Gastroesophageal sphincter (tissue), 4 donors: ENCODE data around the gene S100A7. TPM values are rescaled to one million over a fixed set of nuclear protein-coding genes. Genes with fewer than 3 reads are reported as not detected.
"Not testable (repeated sequence)": the region's sequence is repeated elsewhere in the genome, so short reads cannot be mapped to it uniquely, and the experiment has no call there.

Experiments used
- ATAC-seq: fragments of 150-250 bp; one replicate; pipeline ENCODE4 v1.9.1; 2016; ENCODE audit warnings: mild to moderate bottlenecking, moderate library complexity
- H3K27ac ChIP-seq, 4 donors: fragments of 200-600 bp; sonication (generic) in 3 of 4; 1 replicate in 3 of 4; 2 replicates in 1 of 4; pipeline ENCODE4 v1.5.1; 2016 to 2019
- H3K27me3 ChIP-seq: fragments of 200-600 bp; sonication (generic); one replicate; pipeline ENCODE4 v1.5.1; 2019
- H3K36me3 ChIP-seq, 2 donors: fragments of 200-600 bp; sonication (generic); one replicate each; pipeline ENCODE4 v1.5.1; 2019; ENCODE audit warnings: control low read depth in 1 of 2
- H3K4me1 ChIP-seq, 3 donors: fragments of 200-600 bp; sonication (generic); 1 replicate in 2 of 3; 2 replicates in 1 of 3; pipeline ENCODE4 v1.5.1; 2016 to 2019; ENCODE audit warnings: control low read depth in 2 of 3
- H3K4me3 ChIP-seq, 2 donors: fragments of 200-600 bp; sonication (generic); one replicate each; pipeline ENCODE4 v1.5.1; 2019; ENCODE audit warnings: mild to moderate bottlenecking in 1 of 2, moderate library complexity in 1 of 2
- H3K9me3 ChIP-seq, 3 donors: fragments of 200-600 bp; sonication (generic); one replicate each; pipeline ENCODE4 v1.5.1; 2017 to 2019; ENCODE audit warnings: control low read depth in 2 of 3
- CTCF ChIP-seq, 4 experiments: fragments of 200-600 bp in 2 of 4; fragments of 450-650 bp in 2 of 4; sonication (generic) in 1 of 4; IDR thresholded peaks; one replicate each; pipeline ENCODE4 v1.5.1; 2017 to 2019; ENCODE audit warnings: antibody characterized with exemption in 4 of 4, mild to moderate bottlenecking in 2 of 4, moderate library complexity in 2 of 4
- EP300 ChIP-seq: sonication (generic); formaldehyde crosslinking; IDR thresholded peaks from one replicate; pipeline ENCODE4 v1.6.1; 2017; ENCODE audit warnings: antibody characterized with exemption, mild to moderate bottlenecking
- POLR2A ChIP-seq, 2 donors: fragments of 450-650 bp; IDR thresholded peaks; one replicate each; pipeline ENCODE4 v1.6.1; 2017; ENCODE audit warnings: antibody characterized with exemption in 2 of 2, mild to moderate bottlenecking in 2 of 2, moderate library complexity in 1 of 2
- POLR2AphosphoS5 ChIP-seq: sonication (generic); formaldehyde crosslinking; IDR thresholded peaks from one replicate; pipeline ENCODE4 v1.6.1; 2017; ENCODE audit warnings: antibody characterized with exemption
- WGBS, 2 donors: methylation state at CpG; one replicate each; pipeline ENCODE4 v1.1.5; 2018; ENCODE audit warnings: low coverage in 1 of 2; 5-methylcytosine and 5-hydroxymethylcytosine counted together
- total RNA-seq, 4 donors: library from RNA; depleted of rRNA; stranded (reverse); fragments of >200 nt; gene quantifications; one replicate each; pipeline ENCODE4 v1.1.0, GENCODE V29; 2016

Gene S100A7
- total RNA-seq, 4 donors from 2014 or later = 33.0 to 253 TPM; not detected in 2

GRCh38 chr1:153415850-153416570 is 44.4 kb downstream of the S100A7 start, which contains the start of gene S100A7A:
S100A7A (plus strand) TSS chr1:153416520; CDS start chr1:153418083, 1,563 bp downstream.
- WGBS, 2 donors = 54 to 58% methylated on average over 4 to 6 of the region's 6 CpGs

GRCh38 chr1:153413961-153414360 is 46.5 kb downstream of the S100A7 start:
- Histone ChIP-seq H3K9me3 (peaks cover 0 to 13% (median 0%) of the 10 kb centered on the region in 3 donors), H3K27me3 (peaks cover 20% of the 10 kb centered on the region)
- H3K4me3 ChIP-seq, H3K27ac ChIP-seq, ATAC-seq, H3K4me1 ChIP-seq, H3K36me3 ChIP-seq: not testable (repeated sequence)

More at GRCh38 chr1:153415850-153416570, 44.4 kb downstream of the S100A7 start, which contains the start of gene S100A7A:
- no peak for ATAC-seq
- Histone ChIP-seq H3K27ac (no peak within 1 kb of the TSS), H3K9me3 (peaks cover 0 to 13% (median 0%) of the 10 kb centered on the region in 3 donors), H3K4me1 (no peaks in the 10 kb centered on the region), H3K36me3 (no peaks in the 10 kb centered on the region), H3K27me3 (peaks cover 32% of the 10 kb centered on the region), H3K4me3 (no peak within 1 kb of the TSS)
- TF ChIP-seq POLR2A (IDR thresholded peaks at IDR 0.05) (no peak), POLR2AphosphoS5 (no peak), CTCF (IDR thresholded peaks at IDR 0.05) (no peak), EP300 (no peak)

Other genes starting within 250 kb of the S100A7 start
- not detected for gene PRR9, start 243.1 kb downstream of the S100A7 start, total RNA-seq
- not detected for gene LORICRIN, start 201.0 kb downstream of the S100A7 start, total RNA-seq
- under 1 TPM in 1 of 4 donors, not detected in 3; 0.45 TPM for gene PGLYRP3, start 147.7 kb downstream of the S100A7 start, total RNA-seq
- gene PGLYRP4, start 111.8 kb downstream of the S100A7 start, total RNA-seq = not detected
- gene S100A9, start 102.8 kb downstream of the S100A7 start, total RNA-seq = 1,000 to 10,000 TPM in 1 of 4 donors, 100 to 1,000 TPM in 2, 10 to 100 TPM in 1; 65.3 to 2,906 (median 485) TPM
- 10 to 100 TPM in 2 of 4 donors, 1 to 10 TPM in 1, not detected in 1; 1.4 to 21.1 (median 12.6) TPM for gene S100A12, start 85.0 kb downstream of the S100A7 start, total RNA-seq
- 100 to 1,000 TPM in 2 of 4 donors, 10 to 100 TPM in 2; 13.1 to 745 (median 110) TPM for gene S100A8, start 69.6 kb downstream of the S100A7 start, total RNA-seq
- under 1 TPM in 2 of 4 donors, not detected in 2; 0.16 to 0.79 TPM for gene S100A7A, start 44.1 kb downstream of the S100A7 start, total RNA-seq
- gene S100A6, start 75.3 kb upstream of the S100A7 start, total RNA-seq = 100 to 1,000 TPM; 595 to 840 (median 634) TPM
- gene S100A5, start 80.3 kb upstream of the S100A7 start, total RNA-seq = not detected
- 100 to 1,000 TPM; 135 to 345 (median 259) TPM for gene S100A4, start 85.2 kb upstream of the S100A7 start, total RNA-seq
- gene S100A3, start 88.6 kb upstream of the S100A7 start, total RNA-seq = 1 to 10 TPM in 2 of 4 donors, under 1 TPM in 1, not detected in 1; 0.69 to 6.0 (median 1.1) TPM
- 10 to 100 TPM in 2 of 4 donors, 1 to 10 TPM in 2; 2.7 to 73.3 (median 14.2) TPM for gene S100A2, start 105.2 kb upstream of the S100A7 start, total RNA-seq
- gene S100A16, start 152.5 kb upstream of the S100A7 start, total RNA-seq = 100 to 1,000 TPM in 1 of 4 donors, 10 to 100 TPM in 3; 49.7 to 121 (median 71.5) TPM
- 10 to 100 TPM in 1 of 4 donors, 1 to 10 TPM in 2, under 1 TPM in 1; 0.85 to 82.1 (median 5.0) TPM for gene S100A14, start 155.7 kb upstream of the S100A7 start, total RNA-seq
- 100 to 1,000 TPM in 1 of 4 donors, 10 to 100 TPM in 3; 56.1 to 133 (median 76.3) TPM for gene S100A13, start 166.9 kb upstream of the S100A7 start, total RNA-seq
- 1 to 10 TPM; 2.4 to 8.3 (median 2.8) TPM for gene S100A1, start 167.8 kb upstream of the S100A7 start, total RNA-seq
- gene CHTOP, start 173.4 kb upstream of the S100A7 start, total RNA-seq = 10 to 100 TPM; 33.7 to 57.0 (median 42.2) TPM
- gene SNAPIN, start 198.1 kb upstream of the S100A7 start, total RNA-seq = 10 to 100 TPM; 58.9 to 77.4 (median 69.4) TPM
- 10 to 100 TPM; 52.1 to 99.2 (median 79.3) TPM for gene ILF2, start 210.3 kb upstream of the S100A7 start, total RNA-seq
- 10 to 100 TPM; 36.7 to 57.0 (median 46.7) TPM for gene NPR1, start 218.0 kb upstream of the S100A7 start, total RNA-seq